RWPE1 (cell line): ENCODE results near the gene PXMP2.

Experiments
- CTCF ChIA-PET: fragments of 350-600 bp; sonication (Branson Sonifier 250); formaldehyde crosslinking; extraction: SDS; loops from one replicate; lab custom pipeline; 2021; lab: Yijun Ruan, JAX
- POLR2A ChIA-PET: fragments of 400-600 bp; formaldehyde crosslinking; extraction: SDS; loops from one replicate; lab custom pipeline; 2020; ENCODE audit warnings: antibody characterized with exemption; ENCODE audit not compliant: low non-redundant PET; lab: Yijun Ruan, JAX
- DNase-seq: peaks from one replicate; pipeline ENCODE4 v3.0.0; 2012; ENCODE audit warnings: low spot score
- H3K27ac ChIP-seq: fragments of 450-650 bp; 2 replicates; pipeline ENCODE4 v1.5.1; 2017
- TF ChIP-seq, protein P1 (sequence below): fragments of 450-650 bp; conservative IDR thresholded peaks from 2 replicates; pipeline ENCODE4 v1.5.1; 2017; ENCODE audit warnings: low read depth, mild to moderate bottlenecking

The PXMP2 gene

DNA sequence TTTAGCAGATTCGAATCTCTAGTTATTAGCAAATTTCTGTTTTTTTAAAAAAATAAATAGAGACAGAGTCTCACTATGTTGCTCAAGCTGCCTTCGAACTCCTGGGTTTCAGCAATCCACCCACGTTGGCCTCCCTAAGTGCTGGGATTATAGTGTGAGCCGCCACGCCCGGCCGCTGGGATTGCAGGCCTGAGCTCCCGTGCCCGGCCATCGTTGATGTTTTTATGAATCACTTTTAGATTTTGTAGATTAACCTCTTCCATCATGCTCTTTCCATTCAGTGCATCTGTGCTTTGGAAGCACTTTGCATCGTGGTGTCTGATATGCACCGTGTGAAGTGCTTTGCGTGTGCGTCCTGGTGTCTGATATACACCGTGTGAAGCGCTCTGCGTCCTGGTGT is 44.2 kb downstream of the PXMP2 start:
- no peak for DNase-seq
- H3K27ac ChIP-seq: no peak overlapping the region
- POLR2A ChIA-PET: interaction anchor here (0.9 kb wide), 1 partner anchor 28 kb away, joined by 5 read pairs; no protein-coding TSS in a partner anchor
- CTCF ChIA-PET: no interaction called here
- TF ChIP-seq, protein P1, sequence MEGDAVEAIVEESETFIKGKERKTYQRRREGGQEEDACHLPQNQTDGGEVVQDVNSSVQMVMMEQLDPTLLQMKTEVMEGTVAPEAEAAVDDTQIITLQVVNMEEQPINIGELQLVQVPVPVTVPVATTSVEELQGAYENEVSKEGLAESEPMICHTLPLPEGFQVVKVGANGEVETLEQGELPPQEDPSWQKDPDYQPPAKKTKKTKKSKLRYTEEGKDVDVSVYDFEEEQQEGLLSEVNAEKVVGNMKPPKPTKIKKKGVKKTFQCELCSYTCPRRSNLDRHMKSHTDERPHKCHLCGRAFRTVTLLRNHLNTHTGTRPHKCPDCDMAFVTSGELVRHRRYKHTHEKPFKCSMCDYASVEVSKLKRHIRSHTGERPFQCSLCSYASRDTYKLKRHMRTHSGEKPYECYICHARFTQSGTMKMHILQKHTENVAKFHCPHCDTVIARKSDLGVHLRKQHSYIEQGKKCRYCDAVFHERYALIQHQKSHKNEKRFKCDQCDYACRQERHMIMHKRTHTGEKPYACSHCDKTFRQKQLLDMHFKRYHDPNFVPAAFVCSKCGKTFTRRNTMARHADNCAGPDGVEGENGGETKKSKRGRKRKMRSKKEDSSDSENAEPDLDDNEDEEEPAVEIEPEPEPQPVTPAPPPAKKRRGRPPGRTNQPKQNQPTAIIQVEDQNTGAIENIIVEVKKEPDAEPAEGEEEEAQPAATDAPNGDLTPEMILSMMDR: no peak

DNA sequence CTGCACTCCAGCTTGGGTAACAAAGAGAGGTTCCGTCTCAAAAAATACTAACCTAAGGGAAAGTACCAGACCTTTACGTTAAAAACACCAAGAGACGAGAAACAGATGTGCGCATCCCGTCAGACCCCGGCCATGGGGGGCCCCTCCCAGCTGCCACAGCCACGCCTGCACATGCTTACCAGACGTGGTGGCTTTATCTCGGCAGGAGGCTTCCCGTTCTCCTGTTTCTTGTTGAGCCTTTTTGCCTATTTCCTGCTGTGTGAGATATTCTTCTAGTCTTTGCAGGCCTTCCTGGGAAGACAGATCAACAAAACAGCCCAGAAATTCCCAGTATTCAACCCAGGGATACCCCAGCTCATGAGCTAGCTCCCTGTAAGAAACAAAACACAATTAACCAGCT is 46.8 kb downstream of the PXMP2 start:
- no peak for DNase-seq
- TF ChIP-seq, protein P1: no peak
- POLR2A ChIA-PET: no interaction called here
- H3K27ac ChIP-seq: no peak overlapping the region
- CTCF ChIA-PET: no interaction called here

DNA sequence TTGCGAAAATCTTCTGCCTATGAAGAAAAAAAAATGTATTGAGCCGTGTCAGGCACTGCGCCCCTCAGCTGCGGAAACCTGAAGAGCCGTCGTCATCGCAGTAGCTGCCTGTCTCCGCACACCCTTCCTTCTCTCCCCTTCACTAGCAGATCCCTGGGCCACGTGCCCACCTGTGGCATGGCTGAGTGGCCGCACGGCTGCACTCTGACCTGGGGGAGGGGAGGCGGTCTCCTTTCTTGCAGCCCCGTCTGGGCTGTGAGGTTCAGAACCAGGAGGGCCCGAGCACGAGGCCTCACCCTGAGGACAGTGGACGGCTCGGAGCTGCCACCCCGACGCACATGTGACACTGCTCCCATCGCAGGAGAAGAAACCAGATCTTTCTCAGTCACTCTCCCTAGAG is 48.1 kb downstream of the PXMP2 start:
- CTCF ChIA-PET: no interaction called here
- no peak for DNase-seq
- peak overlapping the region; percentile 21; the same call in 1 of the 2 replicates for H3K27ac ChIP-seq
- TF ChIP-seq, protein P1: no peak
- POLR2A ChIA-PET: no interaction called here

DNA sequence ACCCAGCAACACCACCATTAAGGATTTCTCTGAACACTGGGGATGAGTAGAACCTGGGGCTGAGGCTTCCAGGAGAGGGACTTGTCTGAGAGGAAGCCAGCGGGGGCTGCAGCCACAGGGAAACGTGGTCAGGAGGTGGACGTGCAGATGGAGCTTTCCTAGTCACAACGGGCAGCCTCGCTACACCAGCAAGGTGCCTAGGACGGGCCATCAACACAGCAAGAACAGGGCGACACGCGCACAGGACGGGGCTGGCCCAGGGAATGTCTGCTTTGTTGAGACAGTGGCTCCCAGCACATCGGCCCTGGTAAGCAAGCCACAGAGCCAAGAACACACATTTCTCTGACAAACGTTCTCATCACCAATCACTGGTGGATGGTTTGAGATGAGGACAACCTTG is 49.0 kb downstream of the PXMP2 start:
- TF ChIP-seq, protein P1: no peak
- ChIA-PET POLR2A (no interaction called here), CTCF (no interaction called here)
- H3K27ac ChIP-seq: peak overlapping the region; percentile 21; the same call in 1 of the 2 replicates
- no peak for DNase-seq

DNA sequence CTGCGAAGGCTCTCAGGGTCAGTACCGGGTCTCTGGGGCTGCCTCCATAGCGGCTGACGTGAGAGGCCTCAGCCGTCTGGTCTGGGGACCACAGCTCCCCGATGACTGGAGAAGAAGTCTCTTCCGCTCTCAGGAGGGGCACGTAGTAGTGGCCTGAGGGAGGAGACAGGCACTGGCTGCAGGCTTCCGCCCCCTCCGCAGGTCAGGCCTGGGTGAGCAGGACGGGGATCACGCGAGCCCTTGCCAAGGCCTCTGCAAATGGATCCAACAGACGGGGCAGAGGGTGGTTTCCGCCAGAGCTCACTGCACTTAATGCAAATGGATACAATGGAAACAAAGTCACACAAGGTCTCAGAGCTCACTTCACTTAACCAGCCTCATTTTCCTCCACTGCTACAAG is 49.5 kb downstream of the PXMP2 start:
- H3K27ac ChIP-seq: peak overlapping the region; percentile 21; the same call in 1 of the 2 replicates
- ChIA-PET CTCF (no interaction called here), POLR2A (no interaction called here)
- TF ChIP-seq, protein P1: no peak
- no peak for DNase-seq

DNA sequence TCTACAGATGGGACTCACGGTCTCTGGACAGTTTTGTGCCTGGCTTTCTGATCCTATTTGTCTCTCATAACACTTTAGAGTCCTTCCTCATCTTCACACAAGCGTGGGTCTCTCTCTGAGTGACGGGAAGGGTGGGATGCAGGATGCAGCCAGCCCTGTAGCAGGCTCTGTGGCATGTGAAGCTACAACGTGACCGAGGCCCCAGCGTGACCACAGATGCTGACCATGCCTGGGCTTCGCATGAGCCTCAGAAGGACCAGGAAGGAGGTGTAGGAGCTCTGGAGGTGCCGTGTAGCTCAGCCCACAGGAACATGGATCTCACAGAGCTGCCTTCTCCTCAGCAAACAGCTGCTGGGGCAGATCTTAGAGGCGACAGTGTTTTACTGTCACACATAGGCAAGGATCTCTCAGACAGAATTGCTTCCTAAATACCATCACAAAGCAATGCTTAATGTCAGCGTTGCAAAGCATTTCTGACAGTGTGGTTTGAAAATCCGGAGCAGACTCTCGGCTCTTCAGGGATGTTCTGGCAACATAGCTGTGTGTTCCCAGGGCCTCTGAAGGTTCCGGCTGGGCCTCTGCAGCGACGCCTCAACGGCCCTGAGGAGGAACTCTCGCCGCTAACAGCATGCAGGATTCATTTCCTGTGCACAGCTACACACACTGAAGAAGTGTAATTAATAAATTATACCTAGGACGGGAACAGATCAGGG is 52.4 kb downstream of the PXMP2 start:
- no peak for DNase-seq
- CTCF ChIA-PET: interaction anchor here (0.6 kb wide), 1 partner anchor 21 kb away, joined by 3 read pairs; no protein-coding TSS in a partner anchor

More for the DNA sequence above, 52.4 kb downstream of the PXMP2 start:
- POLR2A ChIA-PET: no interaction called here
- TF ChIP-seq, protein P1: no peak
- H3K27ac ChIP-seq: no peak overlapping the region; the same call in 1 of the 2 replicates
